Liver (tissue), 9 donors: ENCODE measurements around the gene RBM39. TPM values are rescaled to one million over a fixed set of nuclear protein-coding genes. Genes with fewer than 3 reads are reported as not detected.
"Not testable (repeated sequence)": the region's sequence is repeated elsewhere in the genome, so short reads cannot be mapped to it uniquely, and the experiment has no call there.

Source experiments
- DNase-seq: peaks from one replicate; pipeline ENCODE4 v3.0.0-alpha.2; 2017; ENCODE audit warnings: low spot score
- H3K27ac ChIP-seq, 2 donors: one replicate each; pipeline ENCODE4 v1.7.0; 2013; ENCODE audit warnings: inconsistent platforms in 2 of 2, low read length in 2 of 2, control low read depth in 1 of 2, low read depth in 1 of 2, mild to moderate bottlenecking in 1 of 2
- H3K27me3 ChIP-seq, 4 donors: one replicate each; pipeline versions ENCODE4 v1.6.1 to v1.7.0; 2013; ENCODE audit warnings: low read length in 3 of 4, inconsistent platforms in 1 of 4, mild to moderate bottlenecking in 1 of 4, moderate library complexity in 1 of 4; ENCODE audit not compliant: control insufficient read depth in 4 of 4, insufficient read depth in 4 of 4
- H3K36me3 ChIP-seq, 4 donors: one replicate each; pipeline versions ENCODE4 v1.6.1 to v1.7.0; 2013; ENCODE audit warnings: low read length in 3 of 4, mild to moderate bottlenecking in 3 of 4, low read depth in 1 of 4, moderate library complexity in 1 of 4; ENCODE audit not compliant: control insufficient read depth in 4 of 4, insufficient read depth in 3 of 4
- H3K4me1 ChIP-seq, 4 donors: one replicate each; pipeline versions ENCODE4 v1.6.1 to v1.7.0; 2013; ENCODE audit warnings: low read length in 3 of 4, mild to moderate bottlenecking in 3 of 4, moderate library complexity in 1 of 4; ENCODE audit not compliant: control insufficient read depth in 4 of 4, insufficient read depth in 4 of 4
- H3K4me3 ChIP-seq, 3 donors: one replicate each; pipeline versions ENCODE4 v1.6.1 to v1.7.0; 2013; ENCODE audit warnings: low read length in 3 of 3, control low read depth in 1 of 3, low read depth in 1 of 3, mild to moderate bottlenecking in 1 of 3
- H3K9ac ChIP-seq, 2 donors: one replicate each; pipeline ENCODE4 v1.7.0; 2013; ENCODE audit warnings: low read length in 2 of 2, mild to moderate bottlenecking in 2 of 2, moderate library complexity in 2 of 2, control low read depth in 1 of 2, low read depth in 1 of 2
- H3K9me3 ChIP-seq, 4 donors: one replicate each; pipeline versions ENCODE4 v1.6.1 to v1.7.0; 2013; ENCODE audit warnings: low read length in 3 of 4; ENCODE audit not compliant: control insufficient read depth in 4 of 4
- ATF3 ChIP-seq: IDR thresholded peaks from 2 replicates; pipeline ENCODE4 v1.6.1; 2016; ENCODE audit warnings: antibody characterized with exemption
- CTCF ChIP-seq: fragments of 150-350 bp; IDR thresholded peaks from 2 replicates; pipeline ENCODE4 v1.5.1; 2017; ENCODE audit warnings: improper control_type of control experiment, low read depth, low read length; ENCODE audit not compliant: missing input control
- EGR1 ChIP-seq, 2 donors: IDR thresholded peaks; 2 replicates each; pipeline ENCODE4 v1.6.1; 2016 to 2018; ENCODE audit warnings: antibody characterized with exemption in 2 of 2, low read depth in 2 of 2
- HNF4G ChIP-seq: IDR thresholded peaks from 2 replicates; pipeline ENCODE4 v1.6.1; 2016; ENCODE audit warnings: antibody characterized with exemption
- MAX ChIP-seq: IDR thresholded peaks from 2 replicates; pipeline ENCODE4 v1.6.1; 2016; ENCODE audit warnings: antibody characterized with exemption
- REST ChIP-seq: IDR thresholded peaks from 2 replicates; pipeline ENCODE4 v1.6.1; 2016; ENCODE audit warnings: antibody characterized with exemption, mild to moderate bottlenecking
- RXRA ChIP-seq, 2 donors: IDR thresholded peaks; 2 replicates each; pipeline ENCODE4 v1.6.1; 2017 to 2018; ENCODE audit warnings: antibody characterized with exemption in 2 of 2, mild to moderate bottlenecking in 1 of 2
- WGBS: extraction: QIAGEN DNeasy Blood & Tissue Kit; methylation state at CpG from one replicate; pipeline ENCODE4 v1.1.7; 2013; 5-methylcytosine and 5-hydroxymethylcytosine counted together
- polyA plus RNA-seq, 2 donors: library from polyadenylated mRNA; stranded (reverse) in 1 of 2; unstranded in 1 of 2; fragments of 200-250 nt in 1 of 2; fragments of >200 nt in 1 of 2; fragmentation: Nextera tagmentation in 1 of 2; extraction: Ambion mirVana in 1 of 2; gene quantifications; one replicate each; pipeline versions ENCODE4 v1.2.1 to v1.2.3, GENCODE V29; 2013 to 2015
- total RNA-seq, 2 donors: library from RNA; depleted of rRNA; stranded (reverse); fragments of >200 nt; gene quantifications; one replicate each; pipeline ENCODE4 v1.2.3, GENCODE V29; 2014
- donor health status: healthy.
- donor health status: healthy.
- donor health status: healthy.
- donor health status: healthy.
- donor health status: healthy.

Gene RBM39
- total and polyA plus RNA-seq, 4 donors: 57.2 to 211 (median 198) TPM

GRCh38 chr20:35726842-35727711 is 15.0 kb downstream of the RBM39 start:
- WGBS: 94% methylated on average over 20 of the region's 20 CpGs
- Histone ChIP-seq H3K9ac (no peak overlapping the region), H3K9me3 (no peaks in the 10 kb centered on the region), H3K27me3 (no peaks in the 10 kb centered on the region), H3K4me1 (peaks cover 0 to 11% (median 4%) of the 10 kb centered on the region in 4 donors), H3K36me3 (peaks cover 35 to 90% (median 87%) of the 10 kb centered on the region in 4 donors), H3K27ac (no peak overlapping the region), H3K4me3 (no peak overlapping the region)
- no peak for DNase-seq
- TF ChIP-seq MAX (no peak), EGR1 (IDR thresholded peaks at IDR 0.05; ENCODE audit: low read depth in 2 of 2) (no peak), REST (no peak), RXRA (IDR thresholded peaks at IDR 0.05) (no peak)

GRCh38 chr20:35724321-35725230 is 17.5 kb downstream of the RBM39 start:
- no peak for TF ChIP-seq CTCF
- no peak for TF ChIP-seq ATF3
- no peak for TF ChIP-seq HNF4G
- no peak overlapping the region for H3K4me3 ChIP-seq
- no peak for DNase-seq
- 85% methylated on average over 13 of the region's 13 CpGs for WGBS
- H3K9me3 ChIP-seq: no peaks in the 10 kb centered on the region
- H3K4me1 ChIP-seq: no peaks in the 10 kb centered on the region
- H3K36me3 ChIP-seq: peaks cover 42 to 92% (median 88%) of the 10 kb centered on the region in 4 donors
- no peak overlapping the region for H3K27ac ChIP-seq
- no peaks in the 10 kb centered on the region for H3K27me3 ChIP-seq
- H3K9ac ChIP-seq: no peak overlapping the region

- H3K36me3 ChIP-seq: peaks cover 47 to 93% (median 88%) of the 10 kb centered on the region in 4 donors
- DNase-seq, H3K4me3 ChIP-seq, H3K9me3 ChIP-seq, H3K9ac ChIP-seq, H3K27ac ChIP-seq, H3K27me3 ChIP-seq, H3K4me1 ChIP-seq: not testable (repeated sequence)
- WGBS: 92% methylated on average over 12 of the region's 12 CpGs
Measured at GRCh38 chr20:35723652-35724320, 18.3 kb downstream of the RBM39 start.

- peaks cover 47 to 93% (median 86%) of the 10 kb centered on the region in 4 donors for H3K36me3 ChIP-seq
- not testable (repeated sequence) for H3K27ac ChIP-seq, H3K4me3 ChIP-seq, DNase-seq, H3K4me1 ChIP-seq, H3K27me3 ChIP-seq, H3K9ac ChIP-seq, H3K9me3 ChIP-seq
- 91% methylated on average over 4 of the region's 4 CpGs for WGBS
Measured at GRCh38 chr20:35723275-35723639, 18.8 kb downstream of the RBM39 start.
